ENCODE measurements around the gene PCSK1. TPM values are rescaled to one million over a fixed set of nuclear protein-coding genes. Genes with fewer than 3 reads are reported as not detected.
A peak's percentile ranks its signal among the peaks of the same experiment; 100 is the strongest.

PCSK1 gene
- polyA plus RNA-seq, 1 of the 3 experiments (the other 2 are of a cell fraction) = 0.08 TPM

DNA sequence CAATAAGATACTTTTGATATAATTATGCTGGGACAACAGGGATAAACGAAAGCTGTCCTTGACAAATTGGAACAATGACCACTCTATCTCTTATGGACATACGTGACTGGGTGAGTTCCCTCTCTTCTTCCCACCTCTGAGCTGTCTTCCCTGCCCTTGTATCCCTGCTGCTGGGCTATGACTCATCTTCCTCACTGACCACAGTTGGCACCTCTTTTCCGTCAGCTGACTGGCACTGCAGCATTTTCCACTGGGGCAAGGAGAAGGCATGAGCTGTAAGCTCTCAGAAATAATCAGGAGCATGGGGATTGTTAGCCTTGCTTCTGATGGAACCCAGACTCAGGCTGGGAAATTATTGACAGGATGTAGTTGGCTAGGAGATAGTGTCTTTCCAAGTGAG is 48.7 kb downstream of the PCSK1 start (continued):
- TF ChIP-seq TAF1 (IDR thresholded peaks at IDR 0.05; ENCODE audit: borderline replicate concordance, low read depth, low read length) (no peak), SIN3A (IDR thresholded peaks at IDR 0.05; ENCODE audit: borderline replicate concordance, low read depth, low read length) (no peak), SMC3 (IDR thresholded peaks at IDR 0.05; ENCODE audit: low read depth, low read length) (no peak), ZBTB33 (IDR thresholded peaks at IDR 0.05; ENCODE audit: borderline replicate concordance, low read depth) (no peak), REST (IDR thresholded peaks at IDR 0.05; ENCODE audit: low read depth, low read length) (peak; percentile 54; the same call in 1 of the 2 replicates)

DNA sequence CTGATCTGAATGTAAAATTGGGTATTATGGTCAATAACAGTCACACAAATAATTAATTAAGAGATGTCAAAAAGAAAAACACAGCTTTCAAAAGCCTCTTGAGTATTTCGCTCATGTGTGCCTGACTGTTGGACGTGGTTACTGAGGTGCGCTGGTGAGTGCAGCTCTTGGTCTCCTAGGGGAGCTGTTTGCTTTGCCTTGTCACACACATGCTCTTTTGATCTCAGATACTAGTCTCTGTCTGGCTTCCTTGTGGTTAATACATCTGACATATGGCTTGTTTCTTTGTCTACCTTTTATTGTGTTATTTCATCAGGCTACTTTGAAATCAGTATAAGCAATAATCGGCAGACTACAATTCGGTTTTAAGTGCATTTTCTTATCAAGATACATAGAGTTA is 51.5 kb downstream of the PCSK1 start:
- peaks cover 0 to 9% of the 10 kb centered on the region in 2 experiments; a peak in 3 of 4 replicates for H3K4me1 ChIP-seq (ENCODE audit: control insufficient read depth in 1 of 2, insufficient read depth in 2 of 2, low read depth in 1 of 2, low read length in 1 of 2)
- POLR2A ChIA-PET = no interaction called here
- H3K4me3 ChIP-seq (ENCODE audit: low read depth in 2 of 2, low read length in 1 of 2) = no peak overlapping the region
- no peaks in the 10 kb centered on the region for H3K36me3 ChIP-seq (replicated peaks in 1 of 2; ENCODE audit: control insufficient read depth in 1 of 2, insufficient read depth in 2 of 2, low read length in 1 of 2)
- WGBS (ENCODE audit: low lambda C conversion rate) = 53% methylated on average over 5 of the region's 5 CpGs
- no peaks in the 10 kb centered on the region for H3F3A ChIP-seq (replicated peaks; ENCODE audit: insufficient read depth)
- H4K20me1 ChIP-seq (ENCODE audit: insufficient read depth) = no peaks in the 10 kb centered on the region
- H3K79me2 ChIP-seq (ENCODE audit: insufficient read depth) = no peaks in the 10 kb centered on the region
- no peak overlapping the region for H2AFZ ChIP-seq (ENCODE audit: low read depth)
- H3K27ac ChIP-seq (ENCODE audit: low read depth in 2 of 2, low read length in 1 of 2) = no peak overlapping the region
- DNase-seq = peak; percentile 15
- H3K9ac ChIP-seq = no peak overlapping the region
- no peak overlapping the region for H3K4me2 ChIP-seq
- no peaks in the 10 kb centered on the region for H3K27me3 ChIP-seq (ENCODE audit: insufficient read depth)
- no peaks in the 10 kb centered on the region for H3K9me2 ChIP-seq
- H3K9me3 ChIP-seq = no peaks in the 10 kb centered on the region
- CTCF ChIA-PET = interaction anchor here (0.8 to 4.2 kb wide), 10 partner anchors 9 to 306 kb away, joined by 3 to 26 read pairs (median 3); no protein-coding TSS in a partner anchor
- TF ChIP-seq FOXJ3 (CRISPR knock-in tag; IDR thresholded peaks at IDR 0.05) = no peak
- peak; percentile 17; the same call in 1 of the 2 replicates for TF ChIP-seq GATA2 (CRISPR knock-in tag; IDR thresholded peaks at IDR 0.05)
- TF ChIP-seq EP300 (IDR thresholded peaks at IDR 0.05; ENCODE audit: borderline replicate concordance in 1 of 2, low read depth in 1 of 2, low read length in 1 of 2) = no peak
- no peak for TF ChIP-seq RXRA (IDR thresholded peaks at IDR 0.05; ENCODE audit: borderline replicate concordance, low read depth)
- TF ChIP-seq NRF1 (IDR thresholded peaks at IDR 0.05; ENCODE audit: low read depth, low read length) = no peak
- TF ChIP-seq PBX3 (IDR thresholded peaks at IDR 0.05) = no peak
- no peak for TF ChIP-seq REST (IDR thresholded peaks at IDR 0.05; ENCODE audit: low read depth, low read length)
- TF ChIP-seq RAD21 (IDR thresholded peaks at IDR 0.05; ENCODE audit: low read length) = peak; percentile 61
- TF ChIP-seq TAF1 (IDR thresholded peaks at IDR 0.05; ENCODE audit: borderline replicate concordance, low read depth, low read length) = no peak
- no peak for TF ChIP-seq JUND (IDR thresholded peaks at IDR 0.05)
- no peak for TF ChIP-seq NFIC (IDR thresholded peaks at IDR 0.05; ENCODE audit: borderline replicate concordance)
- TF ChIP-seq ZBTB33 (IDR thresholded peaks at IDR 0.05; ENCODE audit: borderline replicate concordance, low read depth) = no peak
- TF ChIP-seq RCOR1 (IDR thresholded peaks at IDR 0.05; ENCODE audit: low read length) = no peak
- TF ChIP-seq USF1 (IDR thresholded peaks at IDR 0.05; ENCODE audit: borderline replicate concordance, low read depth) = no peak
